K562 (cell line): ENCODE data around the gene FBLIM1. TPM values are rescaled to one million over a fixed set of nuclear protein-coding genes. Genes with fewer than 3 reads are reported as not detected.

Experiments
- ARID1B ChIP-seq: fragments of 450-650 bp; IDR thresholded peaks from 2 replicates; pipeline ENCODE4 v1.6.1; 2016; ENCODE audit warnings: antibody characterized with exemption, mild to moderate bottlenecking, inconsistent platforms
- BRD4 ChIP-seq: fragments of 200-600 bp; sonication (generic); IDR thresholded peaks from 2 replicates; pipeline ENCODE4 v1.6.1; 2017; ENCODE audit warnings: inconsistent platforms
- ILK ChIP-seq: fragments of 450-650 bp; IDR thresholded peaks from 2 replicates; pipeline ENCODE4 v1.6.1; 2016; ENCODE audit warnings: missing genetic modification characterization, low read depth, mild to moderate bottlenecking, missing compliant biosample characterization, moderate library complexity, borderline replicate concordance
- NELFE ChIP-seq: IDR thresholded peaks from 2 replicates; pipeline ENCODE4 v1.6.1; 2011; ENCODE audit warnings: mild to moderate bottlenecking; ENCODE audit not compliant: insufficient read depth, insufficient read length
- NR1H2 ChIP-seq: sonication (generic); formaldehyde crosslinking; IDR thresholded peaks from 2 replicates; pipeline ENCODE4 v1.4.0; 2020; ENCODE audit warnings: mild to moderate bottlenecking, missing genetic modification reagents
- NUFIP1 ChIP-seq: fragments of 450-650 bp; IDR thresholded peaks from 2 replicates; pipeline ENCODE4 v1.6.1; 2018; ENCODE audit not compliant: partially characterized antibody
- POU5F1 ChIP-seq: fragments of 150-350 bp; IDR thresholded peaks from 2 replicates; pipeline ENCODE4 v1.6.1; 2014; ENCODE audit warnings: borderline replicate concordance, low read length, low read depth, mild to moderate bottlenecking; ENCODE audit not compliant: partially characterized antibody
- RCOR1 ChIP-seq, 2 experiments: IDR thresholded peaks; 2 replicates each; pipeline ENCODE4 v1.6.1; 2012; ENCODE audit warnings: low read depth in 2 of 2, low read length in 2 of 2, borderline replicate concordance in 1 of 2, improper control_type of control experiment in 1 of 2
- ZNF644 ChIP-seq: fragments of 200-800 bp; sonication (Bioruptor generic); IDR thresholded peaks from 2 replicates; pipeline ENCODE4 v1.6.1; 2016; ENCODE audit warnings: low read depth, missing genetic modification characterization, missing compliant biosample characterization
- polyA plus RNA-seq, 8 experiments: library from polyadenylated mRNA; depleted of rRNA in 4 of 8; stranded (reverse) in 5 of 8; unstranded in 3 of 8; fragments of >200 nt; fragmentation: Nextera tagmentation in 2 of 8; fragmentation: Illumina TruSeq in 1 of 8; extraction: Ambion mirVana in 2 of 8; extraction: Trizol in 1 of 8; gene quantifications; 2 replicates each; pipeline versions ENCODE4 v1.2.1 to v1.2.3, GENCODE V29; 2011 to 2014; ENCODE audit warnings: inconsistent platforms in 1 of 8, missing spikeins in 1 of 8
- total RNA-seq, 7 experiments: library from RNA; depleted of rRNA in 6 of 7; stranded (reverse); fragments of >200 nt in 6 of 7; fragmentation: Illumina TruSeq in 2 of 7; extraction: Trizol in 2 of 7; gene quantifications; 2 replicates each; pipeline versions ENCODE4 v1.2.1 to v1.2.3, GENCODE V29; 2011 to 2021; ENCODE audit warnings: low replicate concordance in 1 of 7
- TF ChIP-seq, protein P1 (sequence below): fragments of 450-650 bp; IDR thresholded peaks from 2 replicates; pipeline ENCODE4 v1.6.1; 2018; ENCODE audit not compliant: partially characterized antibody
- TF ChIP-seq, protein P2 (sequence below): fragments of 450-650 bp; IDR thresholded peaks from 2 replicates; pipeline ENCODE4 v1.6.1; 2016; ENCODE audit warnings: mild to moderate bottlenecking, moderate library complexity

Gene FBLIM1
- total and polyA plus RNA-seq, 9 of the 15 experiments (the other 6 are each of a cell fraction or from before 2014, with no cell fraction given), result 0.14 to 0.24 TPM; not detected in 7

DNA sequence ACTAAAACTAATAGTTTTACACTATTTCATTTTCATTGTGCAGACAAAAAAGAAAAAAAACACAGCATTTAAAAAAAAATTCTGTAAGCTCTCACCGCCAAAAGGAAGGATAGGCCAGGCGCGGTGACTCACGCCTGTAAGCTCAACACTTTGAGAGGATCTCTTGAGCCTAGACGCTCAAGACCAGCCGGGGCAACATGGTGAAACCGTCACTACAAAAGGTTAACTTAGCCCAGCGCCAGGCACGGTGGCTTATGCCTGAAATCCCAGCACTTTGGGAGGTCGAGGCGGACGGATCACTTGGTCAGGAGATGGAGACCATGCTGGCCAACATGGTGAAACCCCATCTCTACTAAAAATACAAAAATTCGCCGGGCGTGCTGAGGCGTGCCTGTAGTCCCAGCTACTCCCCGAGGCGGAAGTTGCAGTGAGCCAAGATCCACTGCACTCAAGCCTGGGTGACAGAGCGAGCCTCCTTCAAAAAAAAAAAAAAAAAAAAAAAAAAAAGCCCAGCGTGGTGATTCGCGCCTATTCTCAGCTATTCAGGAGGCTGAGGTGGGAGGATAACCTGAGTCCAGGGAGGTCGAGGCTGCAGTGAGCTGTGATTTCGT, 74.6 kb downstream of the FBLIM1 start (continued):
- TF ChIP-seq NR1H2 (CRISPR knock-in tag) (0 out of 2 replicates have a peak, but pooled peaks have one; percentile 72), POU5F1 (no peak), ARID1B (peak; percentile 51), RCOR1 (IDR thresholded peaks at IDR 0.05; ENCODE audit: borderline replicate concordance in 1 of 2, low read depth in 2 of 2, low read length in 2 of 2) (0 out of 4 replicates have a peak, but pooled peaks of 1 of the 2 experiments have one; percentile 44), NELFE (no peak), ILK (tag) (no peak), NUFIP1 (no peak), BRD4 (no peak; the same call in 1 of the 2 replicates), ZNF644 (tag) (peak; percentile 45)
- TF ChIP-seq, protein P1, sequence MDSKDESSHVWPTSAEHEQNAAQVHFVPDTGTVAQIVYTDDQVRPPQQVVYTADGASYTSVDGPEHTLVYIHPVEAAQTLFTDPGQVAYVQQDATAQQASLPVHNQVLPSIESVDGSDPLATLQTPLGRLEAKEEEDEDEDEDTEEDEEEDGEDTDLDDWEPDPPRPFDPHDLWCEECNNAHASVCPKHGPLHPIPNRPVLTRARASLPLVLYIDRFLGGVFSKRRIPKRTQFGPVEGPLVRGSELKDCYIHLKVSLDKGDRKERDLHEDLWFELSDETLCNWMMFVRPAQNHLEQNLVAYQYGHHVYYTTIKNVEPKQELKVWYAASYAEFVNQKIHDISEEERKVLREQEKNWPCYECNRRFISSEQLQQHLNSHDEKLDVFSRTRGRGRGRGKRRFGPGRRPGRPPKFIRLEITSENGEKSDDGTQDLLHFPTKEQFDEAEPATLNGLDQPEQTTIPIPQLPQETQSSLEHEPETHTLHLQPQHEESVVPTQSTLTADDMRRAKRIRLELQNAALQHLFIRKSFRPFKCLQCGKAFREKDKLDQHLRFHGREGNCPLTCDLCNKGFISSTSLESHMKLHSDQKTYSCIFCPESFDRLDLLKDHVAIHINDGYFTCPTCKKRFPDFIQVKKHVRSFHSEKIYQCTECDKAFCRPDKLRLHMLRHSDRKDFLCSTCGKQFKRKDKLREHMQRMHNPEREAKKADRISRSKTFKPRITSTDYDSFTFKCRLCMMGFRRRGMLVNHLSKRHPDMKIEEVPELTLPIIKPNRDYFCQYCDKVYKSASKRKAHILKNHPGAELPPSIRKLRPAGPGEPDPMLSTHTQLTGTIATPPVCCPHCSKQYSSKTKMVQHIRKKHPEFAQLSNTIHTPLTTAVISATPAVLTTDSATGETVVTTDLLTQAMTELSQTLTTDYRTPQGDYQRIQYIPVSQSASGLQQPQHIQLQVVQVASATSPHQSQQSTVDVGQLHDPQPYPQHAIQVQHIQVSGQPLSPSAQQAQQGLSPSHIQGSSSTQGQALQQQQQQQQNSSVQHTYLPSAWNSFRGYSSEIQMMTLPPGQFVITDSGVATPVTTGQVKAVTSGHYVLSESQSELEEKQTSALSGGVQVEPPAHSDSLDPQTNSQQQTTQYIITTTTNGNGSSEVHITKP, result no peak
- TF ChIP-seq, protein P2, sequence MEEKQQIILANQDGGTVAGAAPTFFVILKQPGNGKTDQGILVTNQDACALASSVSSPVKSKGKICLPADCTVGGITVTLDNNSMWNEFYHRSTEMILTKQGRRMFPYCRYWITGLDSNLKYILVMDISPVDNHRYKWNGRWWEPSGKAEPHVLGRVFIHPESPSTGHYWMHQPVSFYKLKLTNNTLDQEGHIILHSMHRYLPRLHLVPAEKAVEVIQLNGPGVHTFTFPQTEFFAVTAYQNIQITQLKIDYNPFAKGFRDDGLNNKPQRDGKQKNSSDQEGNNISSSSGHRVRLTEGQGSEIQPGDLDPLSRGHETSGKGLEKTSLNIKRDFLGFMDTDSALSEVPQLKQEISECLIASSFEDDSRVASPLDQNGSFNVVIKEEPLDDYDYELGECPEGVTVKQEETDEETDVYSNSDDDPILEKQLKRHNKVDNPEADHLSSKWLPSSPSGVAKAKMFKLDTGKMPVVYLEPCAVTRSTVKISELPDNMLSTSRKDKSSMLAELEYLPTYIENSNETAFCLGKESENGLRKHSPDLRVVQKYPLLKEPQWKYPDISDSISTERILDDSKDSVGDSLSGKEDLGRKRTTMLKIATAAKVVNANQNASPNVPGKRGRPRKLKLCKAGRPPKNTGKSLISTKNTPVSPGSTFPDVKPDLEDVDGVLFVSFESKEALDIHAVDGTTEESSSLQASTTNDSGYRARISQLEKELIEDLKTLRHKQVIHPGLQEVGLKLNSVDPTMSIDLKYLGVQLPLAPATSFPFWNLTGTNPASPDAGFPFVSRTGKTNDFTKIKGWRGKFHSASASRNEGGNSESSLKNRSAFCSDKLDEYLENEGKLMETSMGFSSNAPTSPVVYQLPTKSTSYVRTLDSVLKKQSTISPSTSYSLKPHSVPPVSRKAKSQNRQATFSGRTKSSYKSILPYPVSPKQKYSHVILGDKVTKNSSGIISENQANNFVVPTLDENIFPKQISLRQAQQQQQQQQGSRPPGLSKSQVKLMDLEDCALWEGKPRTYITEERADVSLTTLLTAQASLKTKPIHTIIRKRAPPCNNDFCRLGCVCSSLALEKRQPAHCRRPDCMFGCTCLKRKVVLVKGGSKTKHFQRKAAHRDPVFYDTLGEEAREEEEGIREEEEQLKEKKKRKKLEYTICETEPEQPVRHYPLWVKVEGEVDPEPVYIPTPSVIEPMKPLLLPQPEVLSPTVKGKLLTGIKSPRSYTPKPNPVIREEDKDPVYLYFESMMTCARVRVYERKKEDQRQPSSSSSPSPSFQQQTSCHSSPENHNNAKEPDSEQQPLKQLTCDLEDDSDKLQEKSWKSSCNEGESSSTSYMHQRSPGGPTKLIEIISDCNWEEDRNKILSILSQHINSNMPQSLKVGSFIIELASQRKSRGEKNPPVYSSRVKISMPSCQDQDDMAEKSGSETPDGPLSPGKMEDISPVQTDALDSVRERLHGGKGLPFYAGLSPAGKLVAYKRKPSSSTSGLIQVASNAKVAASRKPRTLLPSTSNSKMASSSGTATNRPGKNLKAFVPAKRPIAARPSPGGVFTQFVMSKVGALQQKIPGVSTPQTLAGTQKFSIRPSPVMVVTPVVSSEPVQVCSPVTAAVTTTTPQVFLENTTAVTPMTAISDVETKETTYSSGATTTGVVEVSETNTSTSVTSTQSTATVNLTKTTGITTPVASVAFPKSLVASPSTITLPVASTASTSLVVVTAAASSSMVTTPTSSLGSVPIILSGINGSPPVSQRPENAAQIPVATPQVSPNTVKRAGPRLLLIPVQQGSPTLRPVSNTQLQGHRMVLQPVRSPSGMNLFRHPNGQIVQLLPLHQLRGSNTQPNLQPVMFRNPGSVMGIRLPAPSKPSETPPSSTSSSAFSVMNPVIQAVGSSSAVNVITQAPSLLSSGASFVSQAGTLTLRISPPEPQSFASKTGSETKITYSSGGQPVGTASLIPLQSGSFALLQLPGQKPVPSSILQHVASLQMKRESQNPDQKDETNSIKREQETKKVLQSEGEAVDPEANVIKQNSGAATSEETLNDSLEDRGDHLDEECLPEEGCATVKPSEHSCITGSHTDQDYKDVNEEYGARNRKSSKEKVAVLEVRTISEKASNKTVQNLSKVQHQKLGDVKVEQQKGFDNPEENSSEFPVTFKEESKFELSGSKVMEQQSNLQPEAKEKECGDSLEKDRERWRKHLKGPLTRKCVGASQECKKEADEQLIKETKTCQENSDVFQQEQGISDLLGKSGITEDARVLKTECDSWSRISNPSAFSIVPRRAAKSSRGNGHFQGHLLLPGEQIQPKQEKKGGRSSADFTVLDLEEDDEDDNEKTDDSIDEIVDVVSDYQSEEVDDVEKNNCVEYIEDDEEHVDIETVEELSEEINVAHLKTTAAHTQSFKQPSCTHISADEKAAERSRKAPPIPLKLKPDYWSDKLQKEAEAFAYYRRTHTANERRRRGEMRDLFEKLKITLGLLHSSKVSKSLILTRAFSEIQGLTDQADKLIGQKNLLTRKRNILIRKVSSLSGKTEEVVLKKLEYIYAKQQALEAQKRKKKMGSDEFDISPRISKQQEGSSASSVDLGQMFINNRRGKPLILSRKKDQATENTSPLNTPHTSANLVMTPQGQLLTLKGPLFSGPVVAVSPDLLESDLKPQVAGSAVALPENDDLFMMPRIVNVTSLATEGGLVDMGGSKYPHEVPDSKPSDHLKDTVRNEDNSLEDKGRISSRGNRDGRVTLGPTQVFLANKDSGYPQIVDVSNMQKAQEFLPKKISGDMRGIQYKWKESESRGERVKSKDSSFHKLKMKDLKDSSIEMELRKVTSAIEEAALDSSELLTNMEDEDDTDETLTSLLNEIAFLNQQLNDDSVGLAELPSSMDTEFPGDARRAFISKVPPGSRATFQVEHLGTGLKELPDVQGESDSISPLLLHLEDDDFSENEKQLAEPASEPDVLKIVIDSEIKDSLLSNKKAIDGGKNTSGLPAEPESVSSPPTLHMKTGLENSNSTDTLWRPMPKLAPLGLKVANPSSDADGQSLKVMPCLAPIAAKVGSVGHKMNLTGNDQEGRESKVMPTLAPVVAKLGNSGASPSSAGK, result no peak
